Stimulated activated naive CD8-positive, alpha-beta T cell treated with anti-CD3 and anti-CD28 coated beads, Interleukin-15, Interleukin-2, amounts not matched to agents 100 ng/mL and 50 ng/mL, for 24 hours (primary cell): ENCODE measurements around the gene GNG3.

Experiments used
- H3K27ac Mint-ChIP-seq: one replicate; pipeline ENCODE4 v1.8.0; 2021; ENCODE audit warnings: mild to moderate bottlenecking, mixed read lengths
- H3K27me3 Mint-ChIP-seq: one replicate; pipeline ENCODE4 v1.8.0; 2021; ENCODE audit warnings: mixed read lengths
- H3K36me3 Mint-ChIP-seq: one replicate; pipeline ENCODE4 v1.8.0; 2021; ENCODE audit warnings: low read depth, mixed read lengths
- H3K4me1 Mint-ChIP-seq: one replicate; pipeline ENCODE4 v1.8.0; 2021; ENCODE audit warnings: low read depth, mixed read lengths
- H3K4me3 Mint-ChIP-seq: one replicate; pipeline ENCODE4 v1.8.0; 2021; ENCODE audit warnings: mild to moderate bottlenecking, mixed read lengths
- H3K9me3 Mint-ChIP-seq: one replicate; pipeline ENCODE4 v1.8.0; 2021; ENCODE audit warnings: mixed read lengths

The GNG3 gene

DNA sequence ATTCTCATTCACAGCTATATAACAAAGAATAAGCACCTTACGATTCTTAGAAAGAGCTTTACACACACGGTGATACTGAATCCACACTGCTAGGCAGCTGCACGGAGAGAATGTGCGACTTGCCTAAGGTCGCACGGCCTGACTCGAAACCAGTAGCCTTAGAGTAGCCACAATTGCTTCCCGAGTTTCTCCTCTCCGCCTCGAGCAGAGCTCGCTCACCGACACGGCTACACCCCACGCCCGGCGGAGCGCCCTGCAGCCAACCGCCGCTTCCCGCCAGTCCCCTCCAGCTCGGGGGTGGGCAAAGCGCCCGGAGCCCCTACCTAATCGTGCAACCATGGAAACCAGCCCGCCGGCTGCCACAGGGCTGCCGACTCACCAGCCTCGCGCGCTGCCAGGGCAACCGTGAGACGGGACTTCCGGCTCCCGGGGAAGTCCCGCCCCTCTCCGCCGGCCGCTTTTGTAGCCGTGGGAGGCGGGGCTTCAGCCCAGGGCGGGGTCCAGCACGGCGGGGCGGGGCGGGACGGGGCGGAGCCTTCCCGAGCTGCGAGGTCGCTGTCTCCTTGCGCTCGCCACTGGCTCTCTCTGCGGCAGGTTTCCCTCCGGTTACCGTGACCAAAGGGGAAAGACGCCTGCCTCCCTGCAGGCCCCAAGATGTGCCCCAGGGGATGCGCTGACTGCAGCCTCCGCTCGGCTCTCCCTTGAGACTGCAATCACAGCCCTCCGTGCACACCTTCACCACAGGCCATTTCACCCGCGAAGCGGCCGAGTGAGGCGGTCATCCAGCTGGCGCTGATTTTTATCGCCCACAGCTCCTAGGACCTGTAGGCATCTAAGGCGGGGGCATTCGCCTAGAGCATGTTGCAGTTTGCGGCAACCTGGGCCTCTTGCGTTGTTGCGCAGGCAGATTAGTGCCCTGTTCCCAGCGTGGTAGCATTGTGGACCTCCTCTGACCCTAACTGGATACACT is 1.3 kb upstream of the GNG3 start:
- H3K4me3 Mint-ChIP-seq, result peak overlapping the region; percentile 89
- peak overlapping the region; percentile 81 for H3K27ac Mint-ChIP-seq
- H3K4me1 Mint-ChIP-seq, result peaks cover 50% of the 10 kb centered on the region
- no peaks in the 10 kb centered on the region for H3K9me3 Mint-ChIP-seq
- no peaks in the 10 kb centered on the region for H3K27me3 Mint-ChIP-seq
- peaks cover 45% of the 10 kb centered on the region for H3K36me3 Mint-ChIP-seq

DNA sequence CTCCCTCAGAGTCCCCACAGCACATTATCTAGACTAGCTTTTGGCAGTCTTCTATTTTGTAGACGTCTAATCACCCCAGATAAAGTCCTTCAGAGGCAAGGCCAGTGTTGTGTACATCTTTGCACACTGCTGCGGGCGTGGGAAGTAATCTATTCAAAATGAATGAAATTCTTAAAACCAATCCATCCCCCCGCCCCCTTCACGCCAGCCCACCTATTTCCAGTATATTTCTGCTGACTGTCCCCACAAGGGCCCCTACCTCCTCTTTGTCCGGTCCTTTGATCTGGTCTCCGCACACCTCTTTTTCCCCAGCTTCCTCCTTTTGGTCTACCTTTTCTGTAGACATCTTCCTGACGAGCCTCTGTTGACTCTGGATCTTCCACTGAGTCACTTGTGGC is 627 bp upstream of the GNG3 start:
- H3K36me3 Mint-ChIP-seq, result peaks cover 43% of the 10 kb centered on the region
- H3K4me1 Mint-ChIP-seq, result peaks cover 50% of the 10 kb centered on the region
- no peaks in the 10 kb centered on the region for H3K9me3 Mint-ChIP-seq
- peak overlapping the region; percentile 11 for H3K27ac Mint-ChIP-seq
- H3K4me3 Mint-ChIP-seq, result peak overlapping the region; percentile 55
- no peaks in the 10 kb centered on the region for H3K27me3 Mint-ChIP-seq

DNA sequence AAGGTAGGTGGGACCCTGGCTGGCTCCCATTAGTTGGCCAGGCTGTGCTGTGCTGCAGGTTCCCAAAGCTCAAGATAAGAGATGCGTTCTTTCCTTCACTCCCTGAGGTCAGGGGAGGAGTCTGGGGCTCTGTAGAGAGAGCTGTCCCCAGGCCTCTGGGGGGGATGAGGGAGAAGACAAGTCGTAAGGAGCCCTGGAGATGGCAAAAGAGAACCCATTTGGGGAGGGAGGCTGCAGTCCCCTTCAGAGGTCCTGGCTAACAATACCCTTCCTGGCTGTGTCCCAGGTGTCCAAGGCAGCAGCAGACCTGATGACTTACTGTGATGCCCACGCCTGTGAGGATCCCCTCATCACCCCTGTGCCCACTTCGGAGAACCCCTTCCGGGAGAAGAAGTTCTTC is 916 bp downstream of the GNG3 start:
- Mint-ChIP-seq H3K27me3 (no peaks in the 10 kb centered on the region), H3K4me1 (peaks cover 64% of the 10 kb centered on the region), H3K27ac (peak overlapping the region; percentile 96), H3K4me3 (peak overlapping the region; percentile 91), H3K9me3 (no peaks in the 10 kb centered on the region), H3K36me3 (peaks cover 49% of the 10 kb centered on the region)

DNA sequence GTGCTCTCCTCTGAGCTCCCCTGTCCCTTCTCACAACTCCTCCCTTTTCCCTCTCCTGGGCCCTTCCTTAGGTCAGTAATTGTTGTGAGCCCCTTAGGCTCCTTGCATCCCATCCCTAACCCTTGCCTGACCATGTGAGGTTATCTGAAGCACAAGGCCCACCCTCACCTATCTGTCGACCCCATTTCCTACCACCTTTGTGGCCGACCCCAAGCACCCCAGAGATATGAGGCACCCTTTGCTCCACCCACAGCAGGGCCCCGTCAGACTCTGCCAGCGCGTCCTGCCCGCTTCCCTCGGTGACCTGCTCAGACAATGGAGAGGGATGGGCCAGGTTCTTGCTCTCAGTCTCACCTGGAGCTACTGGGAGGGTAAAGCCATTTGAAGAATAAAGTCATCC is 1.3 kb downstream of the GNG3 start:
- H3K9me3 Mint-ChIP-seq, result no peaks in the 10 kb centered on the region
- peaks cover 68% of the 10 kb centered on the region for H3K4me1 Mint-ChIP-seq
- H3K27me3 Mint-ChIP-seq, result no peaks in the 10 kb centered on the region
- peaks cover 53% of the 10 kb centered on the region for H3K36me3 Mint-ChIP-seq
- H3K4me3 Mint-ChIP-seq, result peak overlapping the region; percentile 91
- H3K27ac Mint-ChIP-seq, result peak overlapping the region; percentile 96

DNA sequence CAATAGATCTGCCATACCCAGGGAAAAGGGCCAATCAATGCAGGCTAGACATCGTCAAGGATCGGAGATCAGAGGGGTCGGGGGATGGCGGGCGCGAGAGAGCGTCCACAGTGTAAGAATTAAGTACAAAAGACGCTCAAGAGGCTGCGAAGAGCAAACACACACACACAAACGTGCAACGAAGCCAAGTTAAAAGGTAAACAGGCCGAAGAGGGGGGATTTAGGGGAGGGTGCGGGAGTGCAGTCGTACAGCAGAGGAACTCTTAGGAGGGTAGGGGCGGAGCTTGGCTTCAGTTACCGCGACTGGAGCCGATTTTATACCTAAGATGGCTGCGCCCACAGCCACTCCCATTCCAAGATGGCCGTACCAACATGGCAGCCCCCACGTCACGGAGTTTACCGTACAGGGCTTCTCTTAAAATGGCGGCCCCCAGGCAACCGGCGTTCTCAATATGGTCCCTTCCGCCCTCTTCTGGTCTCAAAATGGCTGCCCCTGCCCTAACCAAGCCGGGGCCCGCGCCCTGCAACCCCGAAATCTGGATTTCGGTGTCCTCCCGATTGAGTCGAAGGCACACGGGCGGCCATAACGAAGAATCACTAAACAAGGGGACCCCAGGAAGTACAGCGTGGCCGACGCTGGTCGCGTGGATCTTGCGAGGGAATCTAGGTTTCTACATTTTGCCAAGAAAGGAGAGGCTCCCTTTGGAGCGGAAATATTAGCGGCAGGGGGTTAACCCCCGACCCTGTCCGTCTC is 1.9 kb downstream of the GNG3 start:
- no peaks in the 10 kb centered on the region for H3K9me3 Mint-ChIP-seq
- H3K4me1 Mint-ChIP-seq, result peaks cover 74% of the 10 kb centered on the region
- peak overlapping the region; percentile 96 for H3K27ac Mint-ChIP-seq
- H3K4me3 Mint-ChIP-seq, result peak overlapping the region; percentile 91
- peaks cover 58% of the 10 kb centered on the region for H3K36me3 Mint-ChIP-seq
- H3K27me3 Mint-ChIP-seq, result no peaks in the 10 kb centered on the region

DNA sequence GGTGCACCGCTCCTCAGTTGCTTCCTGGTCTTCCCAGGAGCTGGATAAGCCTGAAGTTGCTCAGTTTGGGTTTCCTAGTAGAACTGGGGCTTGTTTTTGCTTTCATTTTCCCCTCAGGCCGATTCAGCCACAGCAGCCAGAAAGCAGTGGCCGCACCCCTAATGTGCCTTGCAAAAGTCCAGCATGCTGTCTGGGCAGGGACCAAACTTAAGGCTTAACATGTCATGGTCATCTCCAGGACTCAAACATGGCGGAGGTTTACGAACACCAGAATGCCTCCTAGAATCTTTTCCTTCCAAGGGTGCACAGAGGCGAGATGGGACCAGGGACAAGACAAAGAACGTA is 2.5 kb downstream of the GNG3 start:
- Mint-ChIP-seq H3K27me3 (no peaks in the 10 kb centered on the region), H3K27ac (peak overlapping the region; percentile 96), H3K36me3 (peaks cover 63% of the 10 kb centered on the region), H3K4me3 (peak overlapping the region; percentile 91), H3K9me3 (no peaks in the 10 kb centered on the region), H3K4me1 (peaks cover 78% of the 10 kb centered on the region)

DNA sequence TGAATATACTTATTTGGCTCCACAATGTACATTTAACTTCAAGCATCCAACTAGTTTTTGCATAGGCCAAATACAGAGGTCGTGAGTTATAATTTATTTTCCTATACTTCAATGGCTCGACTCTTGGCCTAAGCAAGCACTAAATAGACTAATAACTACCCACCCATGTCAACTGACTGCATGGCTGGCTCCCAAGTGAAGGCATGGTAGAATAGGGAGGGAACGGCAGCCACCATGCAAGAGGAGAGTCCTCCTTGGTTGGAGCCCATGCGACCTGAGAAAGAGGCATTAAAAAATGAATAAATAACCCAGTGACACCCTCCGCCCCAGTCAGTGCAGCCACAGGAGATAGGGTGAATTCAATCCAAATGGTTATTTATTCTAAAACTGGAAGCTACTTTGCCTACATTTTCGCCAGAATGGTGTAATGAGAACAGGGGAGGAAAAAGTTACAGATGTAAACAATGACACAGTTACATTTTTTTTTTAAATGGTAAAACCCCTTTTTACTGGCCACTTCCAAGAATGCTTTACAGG is 4.9 kb downstream of the GNG3 start:
- Mint-ChIP-seq H3K4me3 (no peak overlapping the region), H3K27ac (peak overlapping the region; percentile 82), H3K27me3 (no peaks in the 10 kb centered on the region), H3K36me3 (peaks cover 76% of the 10 kb centered on the region), H3K4me1 (peaks cover 62% of the 10 kb centered on the region), H3K9me3 (no peaks in the 10 kb centered on the region)

DNA sequence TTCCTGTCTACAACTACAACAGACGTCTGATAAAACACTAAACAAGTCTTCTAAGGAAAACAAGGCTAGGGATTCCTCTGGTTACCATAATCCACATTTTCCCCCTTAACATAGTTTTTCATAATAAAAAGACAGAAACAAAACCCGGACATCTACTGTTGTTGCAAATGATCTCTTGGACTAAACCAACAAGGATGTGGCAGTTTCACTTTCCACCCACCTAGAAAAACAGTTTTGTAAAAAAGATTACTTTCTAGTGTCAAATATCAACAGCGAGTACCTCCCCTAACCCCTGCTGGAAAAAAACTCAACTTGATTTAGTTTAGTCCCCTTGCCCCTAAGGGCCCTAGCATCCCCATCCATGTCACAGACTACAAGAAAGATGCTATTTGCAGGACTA is 5.4 kb downstream of the GNG3 start:
- H3K27ac Mint-ChIP-seq, result peak overlapping the region; percentile 82

DNA sequence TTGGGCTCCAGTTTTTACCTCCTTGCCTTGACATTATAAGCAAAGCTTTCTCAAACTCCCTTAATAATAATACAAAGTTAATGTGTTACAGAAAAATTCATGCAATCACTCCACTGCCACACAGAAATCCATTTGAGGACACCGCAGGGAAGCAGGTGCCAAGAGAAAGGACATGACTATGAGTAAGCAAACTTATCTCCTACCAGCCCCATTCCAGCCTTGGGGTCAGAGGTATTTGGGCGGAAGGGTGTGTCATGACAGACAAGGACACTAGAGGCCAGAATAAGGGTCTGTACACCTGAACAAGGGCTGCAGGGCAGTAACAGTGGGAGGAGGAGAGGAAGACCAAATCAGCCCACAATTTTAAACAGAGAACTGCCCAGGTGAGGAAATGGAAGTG is 5.9 kb downstream of the GNG3 start:
- Mint-ChIP-seq H3K9me3 (no peaks in the 10 kb centered on the region), H3K27me3 (no peaks in the 10 kb centered on the region), H3K4me1 (peaks cover 52% of the 10 kb centered on the region), H3K27ac (peak overlapping the region; percentile 82), H3K36me3 (peaks cover 82% of the 10 kb centered on the region), H3K4me3 (peak overlapping the region; percentile 18)

More for the DNA sequence above, 5.4 kb downstream of the GNG3 start:
- Mint-ChIP-seq H3K4me3 (peak overlapping the region; percentile 24), H3K36me3 (peaks cover 80% of the 10 kb centered on the region), H3K9me3 (no peaks in the 10 kb centered on the region), H3K27me3 (no peaks in the 10 kb centered on the region), H3K4me1 (peaks cover 57% of the 10 kb centered on the region)

DNA sequence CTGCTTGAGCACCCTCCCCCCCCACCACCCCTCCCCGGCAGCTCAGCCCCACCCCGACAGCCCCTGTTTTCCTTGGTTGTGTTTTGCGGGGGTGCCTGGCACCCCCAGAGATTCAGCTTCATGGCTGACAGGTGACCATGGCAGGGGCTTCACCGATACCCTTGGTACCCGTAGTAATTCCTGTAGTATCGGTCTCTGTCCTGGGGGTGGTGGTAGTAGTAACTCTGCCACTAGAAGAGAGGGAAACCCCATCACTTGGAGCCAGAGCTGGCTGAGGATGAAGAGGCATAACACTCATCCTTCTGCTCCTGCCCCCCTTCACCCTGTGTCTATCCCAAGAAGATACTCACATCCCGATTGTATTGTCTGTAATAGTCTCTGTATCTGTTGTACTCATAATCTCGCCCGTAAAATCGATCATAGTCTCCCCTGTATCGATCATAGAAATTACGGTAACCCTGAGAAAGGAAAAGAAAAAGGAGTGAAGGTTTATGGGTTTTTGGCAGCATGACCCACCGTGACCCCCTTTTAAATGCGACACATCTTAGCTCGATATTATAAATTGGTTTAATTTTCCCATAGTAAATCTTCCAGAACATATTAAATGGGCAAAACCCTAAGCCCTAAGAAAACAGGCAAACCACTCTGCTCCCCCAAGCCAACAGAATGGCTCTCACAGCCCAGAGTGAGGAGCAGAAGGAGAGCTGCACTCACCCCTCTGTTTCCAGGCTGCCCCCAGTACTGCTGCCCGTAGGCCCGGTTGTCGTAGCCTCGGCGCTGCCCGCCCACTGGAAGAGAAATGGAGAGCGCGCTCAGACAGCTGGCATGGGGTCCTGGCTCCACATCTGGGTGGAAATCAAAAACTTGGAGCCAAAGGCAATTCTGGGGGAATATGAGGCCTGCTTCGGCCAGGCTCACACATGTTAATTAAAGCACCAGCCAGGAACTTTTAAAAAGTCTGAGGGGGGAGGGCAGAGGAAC is 8.0 kb downstream of the GNG3 start:
- Mint-ChIP-seq H3K4me3 (no peak overlapping the region), H3K9me3 (no peaks in the 10 kb centered on the region), H3K27me3 (no peaks in the 10 kb centered on the region), H3K4me1 (peaks cover 45% of the 10 kb centered on the region), H3K36me3 (peaks cover 82% of the 10 kb centered on the region), H3K27ac (peak overlapping the region; percentile 72)

DNA sequence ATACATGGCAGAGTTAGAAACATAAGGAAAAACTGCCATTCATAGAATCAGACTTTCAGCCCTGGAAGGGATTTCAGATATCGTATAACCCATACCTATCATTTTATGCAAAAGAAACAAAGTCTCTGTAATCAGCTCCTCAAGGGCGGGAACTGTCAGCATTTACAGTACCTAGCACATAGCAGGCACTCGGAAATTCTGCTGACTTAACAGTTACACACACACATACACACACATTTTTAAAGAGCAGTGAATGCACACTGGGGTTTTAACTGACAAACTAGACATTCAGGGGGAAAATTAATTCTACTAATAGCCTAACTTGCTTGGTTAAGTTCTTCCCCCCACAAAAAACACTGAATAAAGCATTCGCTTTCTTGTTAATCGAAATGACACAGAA is 8.7 kb downstream of the GNG3 start:
- Mint-ChIP-seq H3K27ac (peak overlapping the region; percentile 29), H3K9me3 (no peaks in the 10 kb centered on the region), H3K27me3 (no peaks in the 10 kb centered on the region), H3K4me3 (no peak overlapping the region), H3K4me1 (peaks cover 44% of the 10 kb centered on the region), H3K36me3 (peaks cover 82% of the 10 kb centered on the region)

DNA sequence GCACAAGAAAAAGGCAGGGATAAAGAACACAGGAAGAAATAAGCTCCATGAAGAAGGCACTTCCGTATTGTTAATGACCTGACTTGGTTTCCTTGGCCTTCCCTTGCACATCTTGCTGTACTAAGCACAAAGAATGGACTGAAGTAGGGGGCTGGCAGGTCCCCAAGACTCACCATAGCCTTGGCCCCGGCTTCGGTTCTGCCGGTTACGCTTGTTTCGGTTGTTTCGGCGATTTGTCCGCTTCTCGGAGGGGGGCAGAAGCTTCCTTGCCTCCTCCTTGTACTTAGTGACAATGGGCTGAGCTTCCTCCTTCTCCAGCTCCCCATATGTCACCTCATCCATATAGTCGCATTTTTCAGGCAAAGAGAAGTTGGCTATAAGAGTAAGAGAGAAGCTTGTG is 9.3 kb downstream of the GNG3 start:
- Mint-ChIP-seq H3K4me1 (peaks cover 44% of the 10 kb centered on the region), H3K4me3 (no peak overlapping the region), H3K27ac (peak overlapping the region; percentile 22), H3K9me3 (no peaks in the 10 kb centered on the region), H3K27me3 (no peaks in the 10 kb centered on the region), H3K36me3 (peaks cover 85% of the 10 kb centered on the region)

DNA sequence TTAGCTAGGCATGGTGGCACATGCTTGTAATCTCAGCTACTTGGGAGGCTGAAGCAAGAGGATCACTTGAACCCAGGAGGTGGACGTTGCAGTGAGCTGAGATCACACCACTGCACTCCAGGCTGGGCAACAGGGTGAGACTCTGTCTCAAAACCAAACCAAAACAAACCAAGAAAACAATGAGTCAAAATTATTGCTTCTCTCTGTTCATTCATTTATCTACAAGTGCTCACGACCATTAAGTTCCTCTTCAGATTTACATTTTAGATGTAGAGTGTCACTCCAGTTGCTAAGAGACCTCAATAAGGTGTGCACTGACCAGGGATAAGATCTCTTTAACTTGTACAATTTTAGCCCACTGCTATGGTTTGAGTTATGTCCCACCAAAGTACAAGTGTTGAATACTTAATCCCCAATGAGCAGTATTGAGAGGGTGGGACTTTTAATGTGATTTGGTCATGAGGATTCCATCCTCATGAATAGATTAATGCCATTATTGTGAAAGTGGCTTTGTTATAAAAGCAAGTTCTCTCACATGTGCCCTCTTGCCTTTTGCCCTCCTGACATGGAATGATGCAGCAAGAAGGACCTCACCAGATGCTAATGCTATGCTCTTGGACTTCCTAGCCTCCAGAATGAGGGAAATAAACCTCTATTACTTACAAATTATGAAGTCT is 12.0 kb downstream of the GNG3 start:
- Mint-ChIP-seq H3K36me3 (peaks cover 88% of the 10 kb centered on the region), H3K27me3 (no peaks in the 10 kb centered on the region), H3K9me3 (no peaks in the 10 kb centered on the region), H3K27ac (peak overlapping the region; percentile 37), H3K4me1 (peaks cover 45% of the 10 kb centered on the region), H3K4me3 (no peak overlapping the region)

DNA sequence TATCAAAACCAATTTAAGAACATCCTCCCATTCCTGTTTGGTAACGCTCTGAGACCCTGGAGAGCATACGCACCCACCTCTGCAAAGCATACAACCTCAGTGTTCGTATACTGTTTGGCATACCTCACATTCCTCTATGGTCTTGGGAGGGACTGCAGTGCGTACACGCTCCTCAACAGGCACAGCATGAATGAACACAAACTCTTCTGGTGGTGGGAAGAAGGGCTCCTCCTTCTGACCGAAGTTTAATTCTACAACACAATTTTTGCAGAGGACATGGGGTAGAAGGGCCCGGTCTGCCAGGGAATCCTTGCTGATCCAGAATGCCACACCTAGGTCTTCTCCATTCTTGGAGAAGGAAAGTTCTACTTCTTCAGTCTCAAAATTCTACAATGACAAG is 14.5 kb downstream of the GNG3 start:
- H3K27ac Mint-ChIP-seq, result peak overlapping the region; percentile 66
- no peak overlapping the region for H3K4me3 Mint-ChIP-seq
- H3K36me3 Mint-ChIP-seq, result peaks cover 83% of the 10 kb centered on the region
- no peaks in the 10 kb centered on the region for H3K27me3 Mint-ChIP-seq
- H3K9me3 Mint-ChIP-seq, result no peaks in the 10 kb centered on the region
- peaks cover 53% of the 10 kb centered on the region for H3K4me1 Mint-ChIP-seq
